Epithelial cell of proximal tubule (primary cell): ENCODE data around the gene TMEM204. TPM values are rescaled to one million over a fixed set of nuclear protein-coding genes. Genes with fewer than 3 reads are reported as not detected.

Experiments used
- DNase-seq: peaks from one replicate; pipeline ENCODE4 v3.0.0-alpha.2; 2011; ENCODE audit warnings: low read depth
- H3K4me3 ChIP-seq: 2 replicates; pipeline ENCODE4 v1.5.1; 2011; ENCODE audit warnings: low read depth, mild to moderate bottlenecking, low read length
- CTCF ChIP-seq: conservative IDR thresholded peaks from 2 replicates; pipeline ENCODE4 v1.5.1; 2012; ENCODE audit warnings: low read depth, mild to moderate bottlenecking, low read length
- total RNA-seq: library from RNA; depleted of rRNA; stranded (reverse); fragments of >200 nt; gene quantifications from 2 replicates; pipeline ENCODE4 v1.2.3, GENCODE V29; 2015

The TMEM204 gene
- total RNA-seq, 1 donor from 2014 or later = not detected

DNA sequence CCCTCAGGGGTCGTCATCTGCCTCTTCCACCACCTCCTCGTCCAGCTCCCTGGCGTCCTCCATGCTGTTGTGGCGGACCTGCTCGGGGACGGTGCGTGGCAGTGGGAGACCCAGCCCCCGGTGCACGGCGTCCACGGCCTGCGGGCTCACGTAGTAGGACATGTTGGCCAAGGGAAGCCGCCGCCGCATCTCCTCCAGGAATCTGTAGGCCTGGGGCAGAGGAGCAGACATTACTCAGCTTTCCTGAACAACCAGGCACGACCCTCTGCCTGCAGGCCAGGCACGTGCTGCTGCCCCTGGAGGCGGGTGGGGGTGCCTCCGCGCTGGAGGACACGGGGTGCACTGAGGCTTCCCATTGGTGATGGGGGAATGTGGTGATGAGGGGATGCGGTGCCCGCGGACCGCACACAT is 22.5 kb upstream of the TMEM204 start:
- DNase-seq = no peak
- no peak for TF ChIP-seq CTCF
- no peak overlapping the region for H3K4me3 ChIP-seq

GRCh38 chr16:1511662-1512569 is 21.6 kb upstream of the TMEM204 start:
- no peak overlapping the region for H3K4me3 ChIP-seq
- TF ChIP-seq CTCF = no peak
- DNase-seq = no peak

DNA sequence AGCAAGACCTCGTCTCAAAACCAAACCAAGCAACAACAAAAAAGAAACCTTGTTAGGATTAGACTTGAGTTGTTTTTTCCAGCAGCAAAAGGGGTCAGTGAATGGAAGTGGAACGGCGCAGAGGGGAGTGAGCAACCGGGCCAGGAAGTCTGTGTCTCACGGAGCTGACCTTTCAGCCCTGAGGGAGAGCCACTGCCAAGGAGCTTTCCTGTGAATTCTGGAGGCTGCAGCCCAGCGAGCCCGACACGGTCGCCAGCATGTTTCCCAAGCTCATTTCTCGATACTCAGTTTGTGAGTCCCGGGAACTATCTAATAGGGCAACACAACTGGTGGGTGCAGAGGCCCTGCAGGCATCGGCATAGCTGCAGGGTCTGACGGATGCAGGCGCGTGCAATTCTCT is 20.7 kb upstream of the TMEM204 start:
- no peak for DNase-seq
- no peak for TF ChIP-seq CTCF

GRCh38 chr16:1514507-1514906 is 19.0 kb upstream of the TMEM204 start:
- H3K4me3 ChIP-seq = no peak overlapping the region
- TF ChIP-seq CTCF = no peak
- no peak for DNase-seq

More for the DNA sequence above, 20.7 kb upstream of the TMEM204 start:
- H3K4me3 ChIP-seq = no peak overlapping the region

- DNase-seq = no peak
- TF ChIP-seq CTCF = no peak
- no peak overlapping the region for H3K4me3 ChIP-seq
Measured at GRCh38 chr16:1518626-1519135, 14.8 kb upstream of the TMEM204 start.

- TF ChIP-seq CTCF = no peak
- no peak overlapping the region for H3K4me3 ChIP-seq
- no peak for DNase-seq
Measured at GRCh38 chr16:1519831-1520230, 13.6 kb upstream of the TMEM204 start.
